ENCODE data around the gene PIP4P1. TPM values are rescaled to one million over a fixed set of nuclear protein-coding genes. Genes with fewer than 3 reads are reported as not detected.
A peak's percentile ranks its signal among the peaks of the same experiment; 100 is the strongest.

Gene PIP4P1
- total RNA-seq, 2 donors from 2014 or later, result 38.2 to 45.8 TPM

DNA sequence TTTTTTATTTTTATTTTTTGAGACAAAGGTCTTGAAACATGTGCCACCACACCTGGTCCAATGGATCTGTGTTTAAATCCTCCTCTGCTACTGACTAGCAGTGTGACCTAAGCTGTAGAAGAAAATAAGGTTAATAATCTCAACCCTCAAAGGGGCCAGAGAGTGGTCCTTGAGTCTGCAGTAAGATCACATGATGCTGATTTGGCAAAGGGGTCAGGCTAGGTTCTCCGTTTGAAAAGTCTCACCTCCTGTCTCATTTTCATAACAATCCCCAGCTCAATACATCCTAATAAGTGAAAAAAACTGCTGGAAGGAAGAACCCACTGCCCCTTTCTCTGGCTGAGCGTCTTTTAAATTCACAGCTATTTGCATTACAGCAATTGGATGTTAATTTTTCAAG lies 40.0 kb downstream of the PIP4P1 start:
- Mint-ChIP-seq H3K4me1 (ENCODE audit: low read depth) (peaks cover 6% of the 10 kb centered on the region), H3K4me3 (no peak overlapping the region), H3K27ac (no peak overlapping the region), H3K9me3 (no peaks in the 10 kb centered on the region), H3K27me3 (ENCODE audit: low read depth) (no peaks in the 10 kb centered on the region), H3K36me3 (ENCODE audit: insufficient read depth in 2 of 2) (no peaks in the 10 kb centered on the region)
- no peak for ATAC-seq (replicated peaks in 1 of 2)
- no peak for DNase-seq

DNA sequence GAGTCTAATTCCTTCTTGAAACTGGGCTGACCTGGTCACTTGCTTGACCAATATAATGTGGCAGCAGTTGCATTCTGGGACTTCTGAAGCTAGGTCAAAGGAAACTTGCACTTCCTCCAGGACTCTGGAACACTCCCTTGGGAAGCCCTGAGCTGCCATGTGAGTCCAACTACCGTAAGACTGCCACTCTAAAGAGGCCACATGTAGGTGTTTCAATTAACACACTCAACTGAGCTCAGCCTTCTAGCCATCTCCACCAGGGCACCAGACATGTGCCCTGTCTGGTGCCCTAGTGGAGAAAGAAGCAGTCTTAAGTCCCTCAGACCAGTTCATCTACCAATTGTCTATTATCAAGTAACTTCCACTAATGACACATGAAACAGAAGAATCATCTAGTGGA lies 41.8 kb downstream of the PIP4P1 start:
- DNase-seq, result no peak
- no peak overlapping the region for H3K27ac Mint-ChIP-seq
- H3K27me3 Mint-ChIP-seq (ENCODE audit: low read depth), result no peaks in the 10 kb centered on the region

DNA sequence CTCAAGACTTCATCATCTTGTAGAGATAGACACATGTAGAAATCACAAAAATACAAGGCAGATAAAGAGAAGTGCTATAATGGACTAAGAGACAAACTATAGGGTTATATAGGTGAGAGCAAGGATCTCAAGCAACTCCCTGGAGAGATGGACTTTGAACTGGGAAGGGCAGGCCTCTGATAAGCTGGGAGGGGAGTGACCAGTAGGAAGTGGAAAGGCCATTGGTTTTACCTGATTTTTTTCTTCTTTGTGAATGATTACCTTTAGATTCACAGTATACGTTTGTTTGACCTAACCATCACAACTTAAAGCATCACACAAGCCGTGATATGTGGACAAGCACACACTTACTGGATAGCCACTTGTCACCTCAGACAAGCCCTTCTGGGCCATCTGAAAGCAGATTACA lies 42.7 kb downstream of the PIP4P1 start:
- Mint-ChIP-seq H3K4me1 (ENCODE audit: low read depth) (peaks cover 25% of the 10 kb centered on the region), H3K9me3 (no peaks in the 10 kb centered on the region)

More for the DNA sequence above, 41.8 kb downstream of the PIP4P1 start:
- peaks cover 16% of the 10 kb centered on the region for H3K4me1 Mint-ChIP-seq (ENCODE audit: low read depth)
- no peak overlapping the region for H3K4me3 Mint-ChIP-seq
- H3K9me3 Mint-ChIP-seq, result no peaks in the 10 kb centered on the region
- H3K36me3 Mint-ChIP-seq (ENCODE audit: insufficient read depth in 2 of 2), result no peaks in the 10 kb centered on the region
- no peak for ATAC-seq (replicated peaks in 1 of 2)

DNA sequence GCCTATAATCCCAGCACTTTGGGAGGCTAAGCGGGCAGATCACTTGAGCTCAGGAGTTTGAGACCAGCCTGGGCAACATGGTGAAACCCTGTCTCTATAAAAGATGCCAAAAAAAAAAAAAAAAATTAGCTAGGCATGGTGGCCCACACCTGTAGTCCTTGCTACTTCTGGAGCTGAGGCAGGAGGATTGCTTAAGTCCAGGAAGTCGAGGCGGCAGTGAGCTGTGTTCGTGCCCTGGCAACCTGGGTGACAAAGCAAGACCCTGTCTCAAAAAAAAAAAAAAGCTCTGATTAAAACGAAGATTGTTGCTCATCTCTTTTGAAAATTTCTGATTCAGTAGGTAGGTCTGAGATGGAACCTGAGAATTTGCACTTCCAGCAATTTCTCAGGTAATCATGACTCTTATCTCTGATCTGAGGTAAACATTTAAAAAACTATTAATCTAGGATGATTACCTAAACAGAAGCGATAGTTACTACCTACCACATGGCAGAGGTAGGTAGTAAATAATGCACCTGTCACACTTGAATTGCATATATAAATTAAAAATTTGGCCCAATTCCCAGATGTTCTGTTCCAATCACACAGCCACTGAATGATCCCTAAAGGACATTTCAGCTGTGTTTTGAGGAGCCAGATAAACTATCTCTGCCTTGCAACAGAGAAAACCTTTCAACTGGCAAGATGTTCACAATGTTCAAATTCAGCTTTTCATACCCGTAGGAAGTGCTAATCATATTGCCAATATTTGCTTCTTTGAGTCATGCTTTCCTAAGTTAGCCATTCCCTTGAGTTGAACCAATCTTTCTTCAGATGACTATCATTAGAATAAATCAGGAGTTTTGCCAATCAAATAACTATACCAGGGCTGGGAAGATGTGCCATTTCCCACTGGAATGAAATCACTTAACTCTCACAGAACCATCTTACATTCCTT lies 43.7 kb downstream of the PIP4P1 start:
- H3K9me3 Mint-ChIP-seq, result no peaks in the 10 kb centered on the region
- ATAC-seq (replicated peaks in 1 of 2) (no peak), DNase-seq (no peak)
- no peak overlapping the region for H3K4me3 Mint-ChIP-seq
- no peak overlapping the region for H3K27ac Mint-ChIP-seq
- H3K27me3 Mint-ChIP-seq (ENCODE audit: low read depth), result no peaks in the 10 kb centered on the region
- peaks cover 27% of the 10 kb centered on the region for H3K4me1 Mint-ChIP-seq (ENCODE audit: low read depth)
- H3K36me3 Mint-ChIP-seq (ENCODE audit: insufficient read depth in 2 of 2), result peaks cover 2 to 4% of the 10 kb centered on the region in 2 donors

More for the DNA sequence above, 42.7 kb downstream of the PIP4P1 start:
- ATAC-seq (replicated peaks in 1 of 2) (no peak), DNase-seq (no peak)
- Mint-ChIP-seq H3K4me3 (no peak overlapping the region), H3K27ac (no peak overlapping the region), H3K36me3 (ENCODE audit: insufficient read depth in 2 of 2) (peaks cover 2% of the 10 kb centered on the region in 2 donors), H3K27me3 (ENCODE audit: low read depth) (no peaks in the 10 kb centered on the region)

DNA sequence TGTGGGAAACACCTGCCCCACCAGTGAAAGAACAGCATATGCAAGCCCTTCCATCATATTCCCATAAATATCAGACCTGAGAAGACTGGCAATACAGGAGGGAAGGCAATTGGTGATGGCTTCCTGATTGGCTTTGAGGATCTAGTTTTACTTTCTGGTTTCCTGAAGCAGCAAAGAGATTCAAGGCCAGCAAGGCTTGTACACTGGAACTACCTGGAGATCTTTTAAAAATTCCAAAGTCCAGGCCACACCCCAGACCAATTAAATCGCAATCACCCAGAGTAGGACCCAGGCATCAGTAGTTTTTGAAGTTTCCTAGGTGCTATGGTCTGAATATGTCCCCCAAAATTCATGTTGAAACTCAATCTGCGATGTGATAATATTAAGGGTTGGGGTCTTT lies 45.0 kb downstream of the PIP4P1 start:
- DNase-seq, result no peak
- Mint-ChIP-seq H3K36me3 (ENCODE audit: insufficient read depth in 2 of 2) (peaks cover 2 to 4% of the 10 kb centered on the region in 2 donors), H3K9me3 (no peaks in the 10 kb centered on the region), H3K27ac (no peak overlapping the region), H3K4me3 (no peak overlapping the region), H3K27me3 (ENCODE audit: low read depth) (no peaks in the 10 kb centered on the region), H3K4me1 (ENCODE audit: low read depth) (peaks cover 40% of the 10 kb centered on the region)
- ATAC-seq (replicated peaks in 1 of 2), result no peak

DNA sequence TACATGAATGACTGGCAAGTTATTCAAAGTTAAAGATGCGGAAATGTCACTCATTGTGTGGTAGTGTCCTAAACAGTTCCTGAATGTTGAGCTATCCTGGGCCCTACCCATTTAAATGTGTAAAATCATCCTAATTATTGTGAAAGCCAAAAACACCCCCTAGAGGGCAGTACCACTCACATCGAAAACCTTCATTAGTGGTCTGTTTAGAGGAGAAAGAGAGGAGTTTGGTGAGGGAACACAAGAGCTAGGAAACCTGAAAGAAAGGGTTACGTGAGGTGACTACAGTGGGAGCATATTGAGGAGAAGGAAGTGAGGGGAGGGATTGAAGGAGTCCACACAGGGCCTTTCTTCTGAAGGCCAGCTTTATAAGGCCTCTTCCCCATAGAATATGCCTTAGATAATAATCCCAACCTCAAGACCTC lies 45.4 kb downstream of the PIP4P1 start:
- H3K9me3 Mint-ChIP-seq, result no peaks in the 10 kb centered on the region
- ATAC-seq (replicated peaks in 1 of 2) (peak; percentile 22 to 43), DNase-seq (peak; percentile 42 to 46)
- H3K4me3 Mint-ChIP-seq, result peak overlapping the region in 1 of 2 donors; percentile 1
- H3K4me1 Mint-ChIP-seq (ENCODE audit: low read depth), result peaks cover 45% of the 10 kb centered on the region
- peaks cover 3 to 4% of the 10 kb centered on the region in 2 donors for H3K36me3 Mint-ChIP-seq (ENCODE audit: insufficient read depth in 2 of 2)
- H3K27ac Mint-ChIP-seq, result peak overlapping the region; percentile 10
- no peaks in the 10 kb centered on the region for H3K27me3 Mint-ChIP-seq (ENCODE audit: low read depth)

DNA sequence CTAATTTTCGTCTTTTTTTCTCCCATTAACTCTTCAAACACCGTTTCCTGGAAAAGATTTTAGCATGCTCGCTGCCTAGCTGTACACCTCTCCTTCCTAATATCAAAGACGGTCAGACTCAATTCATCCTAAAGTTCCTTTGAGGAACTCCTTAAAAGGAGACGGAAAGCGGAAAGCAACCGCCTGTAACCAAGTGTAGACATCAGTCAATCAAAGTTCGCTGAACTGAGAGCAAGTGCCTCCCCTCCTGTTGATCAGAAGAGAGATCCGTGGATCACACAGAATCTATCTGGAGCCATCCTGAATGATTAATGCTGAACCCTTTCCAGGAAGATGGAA lies 47.5 kb downstream of the PIP4P1 start:
- H3K36me3 Mint-ChIP-seq (ENCODE audit: insufficient read depth in 2 of 2), result peaks cover 3 to 4% of the 10 kb centered on the region in 2 donors
- H3K27ac Mint-ChIP-seq, result peak overlapping the region; percentile 97
- peak overlapping the region; percentile 91 to 95 for H3K4me3 Mint-ChIP-seq
- H3K27me3 Mint-ChIP-seq (ENCODE audit: low read depth), result no peaks in the 10 kb centered on the region
- peak; percentile 18 to 29 for DNase-seq
- H3K9me3 Mint-ChIP-seq, result no peaks in the 10 kb centered on the region
- ATAC-seq (replicated peaks in 1 of 2), result peak; percentile 46 to 48
- peaks cover 53% of the 10 kb centered on the region for H3K4me1 Mint-ChIP-seq (ENCODE audit: low read depth)

DNA sequence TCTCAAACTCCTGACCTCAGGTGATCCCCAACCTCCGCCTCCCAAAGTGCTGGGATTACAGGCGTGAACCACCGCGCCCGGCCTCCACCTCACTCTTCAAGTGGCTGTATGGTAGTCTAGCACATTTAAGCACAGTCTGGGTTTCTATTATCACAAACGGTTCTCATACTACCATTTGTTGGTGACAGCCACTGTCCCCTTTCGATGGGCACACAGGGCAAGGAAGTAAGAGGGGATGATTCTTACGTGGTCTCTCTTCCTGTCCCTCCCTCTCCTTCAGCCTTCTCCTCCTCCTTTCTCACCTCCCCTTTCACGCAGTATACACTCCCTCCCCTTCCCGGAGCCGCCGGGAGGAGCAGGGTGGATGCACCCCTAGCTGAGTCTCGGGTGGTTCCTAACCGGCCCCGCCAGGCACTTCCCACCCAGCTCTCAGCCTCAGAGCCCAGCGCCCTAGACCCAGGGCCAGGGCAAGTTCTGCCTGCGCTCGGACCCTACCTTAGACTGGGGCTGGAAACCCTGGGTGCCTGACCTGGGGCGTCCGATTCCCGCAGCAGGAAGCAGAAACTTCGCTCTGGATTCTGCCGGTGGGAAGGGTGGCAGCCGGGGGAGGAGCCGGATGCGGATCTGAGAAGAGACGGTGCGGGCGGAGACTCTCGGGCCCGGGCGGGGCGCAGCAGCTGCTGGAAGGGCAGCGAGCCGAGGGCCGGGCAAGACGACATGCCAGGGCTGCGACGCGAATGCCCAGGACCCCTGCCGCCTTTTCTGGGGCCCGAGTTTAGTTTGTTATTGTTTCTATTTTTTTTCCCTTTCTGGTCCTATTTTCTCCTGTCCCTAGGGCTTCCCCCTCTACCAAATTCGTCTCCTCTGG lies 48.1 kb downstream of the PIP4P1 start, which contains the start of gene TEP1:
TSS of gene TEP1 (minus strand) at position 626 of the 868 bp plus-strand sequence. CDS start 5,062 bp downstream, outside the sequence.
- ATAC-seq (replicated peaks in 1 of 2), result peak; percentile 90 to 91
- peak; percentile 84 to 87 for DNase-seq
- Mint-ChIP-seq H3K27ac (peak within 1 kb of the TSS; percentile 97), H3K4me1 (ENCODE audit: low read depth) (peaks cover 55% of the 10 kb centered on the region), H3K36me3 (ENCODE audit: insufficient read depth in 2 of 2) (peaks cover 3 to 4% of the 10 kb centered on the region in 2 donors), H3K27me3 (ENCODE audit: low read depth) (no peaks in the 10 kb centered on the region), H3K9me3 (no peaks in the 10 kb centered on the region), H3K4me3 (peak within 1 kb of the TSS; percentile 91 to 95)

DNA sequence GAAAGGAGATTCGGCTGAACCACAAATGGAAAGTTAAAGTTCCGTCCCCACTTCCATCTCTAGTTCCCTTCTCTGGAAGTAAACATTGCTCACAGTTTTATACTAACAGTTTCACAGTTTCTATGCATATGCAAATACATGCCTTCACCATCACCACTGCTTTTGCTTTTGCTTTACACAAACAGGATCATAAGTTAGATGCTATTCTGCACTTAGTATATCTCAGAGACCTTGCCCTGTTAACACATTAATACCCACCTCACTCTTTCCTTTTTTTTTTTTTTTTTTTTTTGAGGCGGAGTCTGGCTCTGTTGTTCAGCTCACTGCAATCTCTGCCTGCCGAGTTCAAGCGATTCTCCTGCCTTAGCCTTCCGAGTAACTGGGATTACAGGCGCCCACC lies 48.8 kb downstream of the PIP4P1 start:
- Mint-ChIP-seq H3K4me1 (ENCODE audit: low read depth) (peaks cover 61% of the 10 kb centered on the region), H3K4me3 (peak overlapping the region; percentile 91 to 95), H3K36me3 (ENCODE audit: insufficient read depth in 2 of 2) (peaks cover 3 to 6% of the 10 kb centered on the region in 2 donors)

DNA sequence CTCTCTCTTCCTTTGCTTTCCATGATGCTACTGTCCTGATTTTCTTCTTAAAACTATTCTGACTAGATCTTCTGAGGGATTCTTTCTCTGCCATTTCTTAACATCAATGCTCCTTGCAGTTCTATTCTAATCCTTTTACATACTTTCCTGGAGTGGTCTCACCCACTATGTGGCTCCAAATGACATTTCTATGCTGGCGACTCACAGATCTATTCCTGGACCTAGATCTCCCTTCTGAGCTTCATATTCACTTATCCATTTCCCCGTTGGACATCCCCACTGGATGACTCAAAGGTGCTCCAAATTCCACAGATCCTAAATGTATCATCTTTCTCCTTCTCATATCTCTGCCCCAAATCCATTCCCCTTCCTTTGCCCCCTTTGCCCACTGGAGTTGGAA lies 52.0 kb downstream of the PIP4P1 start:
- Mint-ChIP-seq H3K4me1 (ENCODE audit: low read depth) (peaks cover 60% of the 10 kb centered on the region), H3K9me3 (no peaks in the 10 kb centered on the region), H3K4me3 (no peak overlapping the region), H3K36me3 (ENCODE audit: insufficient read depth in 2 of 2) (peaks cover 6 to 15% of the 10 kb centered on the region in 2 donors), H3K27me3 (ENCODE audit: low read depth) (no peaks in the 10 kb centered on the region), H3K27ac (peak overlapping the region; percentile 13)
- DNase-seq, result no peak
- no peak for ATAC-seq (replicated peaks in 1 of 2)

More for the DNA sequence above, 48.8 kb downstream of the PIP4P1 start:
- ATAC-seq (replicated peaks in 1 of 2), result peak; percentile 13 to 18
- DNase-seq, result no peak
- no peaks in the 10 kb centered on the region for H3K27me3 Mint-ChIP-seq (ENCODE audit: low read depth)
- H3K9me3 Mint-ChIP-seq, result no peaks in the 10 kb centered on the region
- H3K27ac Mint-ChIP-seq, result peak overlapping the region; percentile 97

All from activated T-cell treated with anti-CD3 and anti-CD28 coated beads, Interleukin-2, amount 50 U/mL, for 72 hours (primary cell).